ENCODE results near the gene CA14.

DNA sequence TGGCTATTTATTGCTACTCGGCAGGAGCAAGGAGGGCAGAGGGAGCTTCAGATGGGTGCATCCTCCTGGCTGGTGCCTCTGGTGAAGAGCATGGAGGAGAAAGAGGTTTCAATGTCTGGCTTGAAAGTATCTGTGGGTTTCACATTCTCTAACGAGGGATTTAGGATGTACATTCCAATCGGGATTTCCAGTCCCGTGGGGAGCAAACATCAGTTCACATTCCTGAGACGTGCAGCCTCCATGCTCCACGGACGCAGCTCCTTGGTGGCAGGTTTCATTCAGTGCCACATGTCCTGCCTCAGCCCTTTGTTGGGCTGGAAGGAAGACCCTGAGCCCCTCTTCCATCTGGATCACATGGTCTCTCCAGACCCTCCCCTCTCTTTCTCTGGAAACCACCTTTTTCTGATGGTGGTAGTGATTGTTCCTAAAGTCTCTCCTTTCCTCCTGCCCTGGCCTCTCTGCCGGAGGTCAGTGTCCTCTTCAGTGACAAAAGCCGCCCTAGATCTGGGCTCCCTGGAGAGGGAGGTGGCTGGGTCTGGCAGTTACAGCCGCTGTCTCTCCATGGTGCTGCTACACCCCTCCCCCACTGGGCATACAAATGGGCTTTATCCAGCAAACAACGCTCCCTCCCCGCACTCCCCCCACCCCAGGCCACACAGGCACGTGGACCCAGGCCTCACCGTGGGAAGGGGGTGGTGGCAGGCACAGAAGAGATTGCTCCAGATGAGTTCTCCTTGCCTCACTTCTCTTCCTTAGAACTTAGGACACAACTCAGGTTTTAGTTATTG lies 826 bp upstream of the CA14 start:
- TF ChIP-seq POLR2AphosphoS5 (IDR thresholded peaks at IDR 0.05) = no peak
- TF ChIP-seq, protein P1, sequence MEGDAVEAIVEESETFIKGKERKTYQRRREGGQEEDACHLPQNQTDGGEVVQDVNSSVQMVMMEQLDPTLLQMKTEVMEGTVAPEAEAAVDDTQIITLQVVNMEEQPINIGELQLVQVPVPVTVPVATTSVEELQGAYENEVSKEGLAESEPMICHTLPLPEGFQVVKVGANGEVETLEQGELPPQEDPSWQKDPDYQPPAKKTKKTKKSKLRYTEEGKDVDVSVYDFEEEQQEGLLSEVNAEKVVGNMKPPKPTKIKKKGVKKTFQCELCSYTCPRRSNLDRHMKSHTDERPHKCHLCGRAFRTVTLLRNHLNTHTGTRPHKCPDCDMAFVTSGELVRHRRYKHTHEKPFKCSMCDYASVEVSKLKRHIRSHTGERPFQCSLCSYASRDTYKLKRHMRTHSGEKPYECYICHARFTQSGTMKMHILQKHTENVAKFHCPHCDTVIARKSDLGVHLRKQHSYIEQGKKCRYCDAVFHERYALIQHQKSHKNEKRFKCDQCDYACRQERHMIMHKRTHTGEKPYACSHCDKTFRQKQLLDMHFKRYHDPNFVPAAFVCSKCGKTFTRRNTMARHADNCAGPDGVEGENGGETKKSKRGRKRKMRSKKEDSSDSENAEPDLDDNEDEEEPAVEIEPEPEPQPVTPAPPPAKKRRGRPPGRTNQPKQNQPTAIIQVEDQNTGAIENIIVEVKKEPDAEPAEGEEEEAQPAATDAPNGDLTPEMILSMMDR (IDR thresholded peaks at IDR 0.05) = no peak
- TF ChIP-seq POLR2A (IDR thresholded peaks at IDR 0.05) = no peak
- no peak for TF ChIP-seq EP300 (IDR thresholded peaks at IDR 0.05)

Measured in upper lobe of left lung (tissue), 4 donors.